ENCODE results near the gene FHIT. TPM values are rescaled to one million over a fixed set of nuclear protein-coding genes. Genes with fewer than 3 reads are reported as not detected.

Gene FHIT
- total RNA-seq, 4 donors from 2014 or later: 1.6 to 12.9 (median 7.8) TPM

- WGBS, 2 donors: 53 to 57% methylated on average over 1 of the region's 1 CpG
- DNase-seq (ENCODE audit: low spot score in 2 of 2): no peak
- H3K9me3 ChIP-seq: peaks cover 0 to 29% (median 0%) of the 10 kb centered on the region in 4 donors
- H3K27me3 ChIP-seq: no peaks in the 10 kb centered on the region
- H3K4me3 ChIP-seq: no peak overlapping the region
- H3K4me1 ChIP-seq: no peaks in the 10 kb centered on the region
- TF ChIP-seq POLR2A (IDR thresholded peaks at IDR 0.05): no peak
- no peak for TF ChIP-seq EP300 (IDR thresholded peaks at IDR 0.05)
- TF ChIP-seq, protein P1, sequence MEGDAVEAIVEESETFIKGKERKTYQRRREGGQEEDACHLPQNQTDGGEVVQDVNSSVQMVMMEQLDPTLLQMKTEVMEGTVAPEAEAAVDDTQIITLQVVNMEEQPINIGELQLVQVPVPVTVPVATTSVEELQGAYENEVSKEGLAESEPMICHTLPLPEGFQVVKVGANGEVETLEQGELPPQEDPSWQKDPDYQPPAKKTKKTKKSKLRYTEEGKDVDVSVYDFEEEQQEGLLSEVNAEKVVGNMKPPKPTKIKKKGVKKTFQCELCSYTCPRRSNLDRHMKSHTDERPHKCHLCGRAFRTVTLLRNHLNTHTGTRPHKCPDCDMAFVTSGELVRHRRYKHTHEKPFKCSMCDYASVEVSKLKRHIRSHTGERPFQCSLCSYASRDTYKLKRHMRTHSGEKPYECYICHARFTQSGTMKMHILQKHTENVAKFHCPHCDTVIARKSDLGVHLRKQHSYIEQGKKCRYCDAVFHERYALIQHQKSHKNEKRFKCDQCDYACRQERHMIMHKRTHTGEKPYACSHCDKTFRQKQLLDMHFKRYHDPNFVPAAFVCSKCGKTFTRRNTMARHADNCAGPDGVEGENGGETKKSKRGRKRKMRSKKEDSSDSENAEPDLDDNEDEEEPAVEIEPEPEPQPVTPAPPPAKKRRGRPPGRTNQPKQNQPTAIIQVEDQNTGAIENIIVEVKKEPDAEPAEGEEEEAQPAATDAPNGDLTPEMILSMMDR (IDR thresholded peaks at IDR 0.05): no peak
- no peak overlapping the region for H3K27ac ChIP-seq
- H3K36me3 ChIP-seq: no peaks in the 10 kb centered on the region
Measured at GRCh38 chr3:60781935-60782334, 469.3 kb downstream of the FHIT start.

- WGBS, 2 donors: 86 to 95% methylated on average over 7 of the region's 7 CpGs
- DNase-seq (ENCODE audit: low spot score in 2 of 2): no peak
- no peaks in the 10 kb centered on the region for H3K27me3 ChIP-seq
- H3K27ac ChIP-seq: no peak overlapping the region
- H3K4me1 ChIP-seq: no peaks in the 10 kb centered on the region
- no peaks in the 10 kb centered on the region for H3K36me3 ChIP-seq
- H3K9me3 ChIP-seq: peaks cover 0 to 33% (median 0%) of the 10 kb centered on the region in 4 donors
- H3K4me3 ChIP-seq: no peak overlapping the region
- TF ChIP-seq POLR2A (IDR thresholded peaks at IDR 0.05) (no peak), EP300 (IDR thresholded peaks at IDR 0.05) (no peak)
- TF ChIP-seq, protein P1 (IDR thresholded peaks at IDR 0.05): no peak
Measured at GRCh38 chr3:60779637-60780036, 471.6 kb downstream of the FHIT start.

DNA sequence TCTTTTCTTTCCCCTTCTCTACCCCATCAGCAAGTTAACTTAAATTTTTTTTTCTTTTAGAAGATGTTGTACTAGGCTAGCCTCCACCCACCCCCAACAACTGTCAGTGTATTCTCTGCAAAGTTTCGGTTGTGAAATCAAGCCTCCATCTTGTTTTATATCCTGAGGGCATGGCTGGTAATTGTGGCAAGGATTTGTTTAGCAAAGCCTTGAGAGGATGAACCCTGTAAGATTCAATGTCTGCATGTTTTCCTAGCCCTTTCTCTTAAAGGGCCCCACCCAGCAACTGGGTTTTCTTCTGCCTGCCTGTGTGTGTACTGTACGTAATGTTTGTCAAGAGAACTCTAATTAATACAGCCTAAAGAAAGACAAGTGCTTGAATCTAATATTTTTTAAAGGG, 475.3 kb downstream of the FHIT start:
- no peak overlapping the region for H3K4me3 ChIP-seq
- peaks cover 0 to 20% (median 0%) of the 10 kb centered on the region in 4 donors for H3K9me3 ChIP-seq
- no peaks in the 10 kb centered on the region for H3K27me3 ChIP-seq
- no peaks in the 10 kb centered on the region for H3K4me1 ChIP-seq
- H3K36me3 ChIP-seq: no peaks in the 10 kb centered on the region
- 77 to 91% methylated on average over 2 of the region's 2 CpGs for WGBS, 2 donors
- no peak overlapping the region for H3K27ac ChIP-seq
- TF ChIP-seq, protein P1 (IDR thresholded peaks at IDR 0.05): no peak
- no peak for TF ChIP-seq POLR2A (IDR thresholded peaks at IDR 0.05)
- no peak for TF ChIP-seq EP300 (IDR thresholded peaks at IDR 0.05)
- DNase-seq (ENCODE audit: low spot score in 2 of 2): no peak

- H3K36me3 ChIP-seq: no peaks in the 10 kb centered on the region
- 86 to 94% methylated on average over 2 of the region's 2 CpGs for WGBS, 2 donors
- no peak overlapping the region for H3K27ac ChIP-seq
- H3K4me3 ChIP-seq: no peak overlapping the region
- no peaks in the 10 kb centered on the region for H3K4me1 ChIP-seq
- peaks cover 0 to 10% (median 0%) of the 10 kb centered on the region in 4 donors for H3K9me3 ChIP-seq
- TF ChIP-seq EP300 (IDR thresholded peaks at IDR 0.05) (no peak), POLR2A (IDR thresholded peaks at IDR 0.05) (no peak)
- TF ChIP-seq, protein P1 (IDR thresholded peaks at IDR 0.05): no peak
- DNase-seq (ENCODE audit: low spot score in 2 of 2): no peak
- no peaks in the 10 kb centered on the region for H3K27me3 ChIP-seq
Measured at GRCh38 chr3:60774617-60775016, 476.6 kb downstream of the FHIT start.

GRCh38 chr3:60772584-60772983, 478.7 kb downstream of the FHIT start:
- DNase-seq (ENCODE audit: low spot score in 2 of 2): no peak
- Histone ChIP-seq H3K4me1 (no peaks in the 10 kb centered on the region), H3K36me3 (no peaks in the 10 kb centered on the region), H3K27ac (no peak overlapping the region), H3K9me3 (peaks cover 0 to 8% (median 0%) of the 10 kb centered on the region in 4 donors), H3K27me3 (no peaks in the 10 kb centered on the region), H3K4me3 (no peak overlapping the region)
- TF ChIP-seq, protein P1 (IDR thresholded peaks at IDR 0.05): no peak
- TF ChIP-seq EP300 (IDR thresholded peaks at IDR 0.05) (no peak), POLR2A (IDR thresholded peaks at IDR 0.05) (no peak)
- WGBS, 2 donors: 93 to 98% methylated on average over 3 of the region's 3 CpGs
